ENCODE measurements around the gene TBC1D9. TPM values are rescaled to one million over a fixed set of nuclear protein-coding genes. Genes with fewer than 3 reads are reported as not detected.
"Not testable (repeated sequence)": the region's sequence is repeated elsewhere in the genome, so short reads cannot be mapped to it uniquely, and the experiment has no call there.

TBC1D9 gene
- polyA plus RNA-seq, 3 donors from 2014 or later = 0.21 to 1.1 (median 0.22) TPM

GRCh38 chr4:140774956-140775355 is 18.8 kb upstream of the TBC1D9 start:
- no peak overlapping the region for H3K4me3 Mint-ChIP-seq

GRCh38 chr4:140774510-140774909 is 18.3 kb upstream of the TBC1D9 start:
- peaks cover 0 to 5% (median 0%) of the 10 kb centered on the region in 6 donors for H3K9me3 Mint-ChIP-seq
- no peak for DNase-seq
- peaks cover 0 to 2% (median 0%) of the 10 kb centered on the region in 3 donors for H3K27me3 Mint-ChIP-seq (ENCODE audit: low read depth in 3 of 3)
- no peaks in the 10 kb centered on the region for H3K4me1 Mint-ChIP-seq
- H3K36me3 Mint-ChIP-seq = no peaks in the 10 kb centered on the region
- no peak overlapping the region for H3K27ac Mint-ChIP-seq
- H3K4me3 Mint-ChIP-seq = no peak overlapping the region

More at GRCh38 chr4:140774956-140775355, 18.8 kb upstream of the TBC1D9 start:
- DNase-seq = no peak
- H3K27ac Mint-ChIP-seq = no peak overlapping the region
- H3K4me1 Mint-ChIP-seq = no peaks in the 10 kb centered on the region
- H3K36me3 Mint-ChIP-seq = no peaks in the 10 kb centered on the region
- H3K9me3 Mint-ChIP-seq = peaks cover 0 to 5% (median 0%) of the 10 kb centered on the region in 6 donors
- peaks cover 0 to 2% (median 0%) of the 10 kb centered on the region in 3 donors for H3K27me3 Mint-ChIP-seq (ENCODE audit: low read depth in 3 of 3)

- DNase-seq = no peak
- H3K36me3 Mint-ChIP-seq = no peaks in the 10 kb centered on the region
- H3K4me1 Mint-ChIP-seq = no peaks in the 10 kb centered on the region
- peaks cover 0 to 1% (median 0%) of the 10 kb centered on the region in 6 donors for H3K9me3 Mint-ChIP-seq
- no peak overlapping the region for H3K4me3 Mint-ChIP-seq
- no peaks in the 10 kb centered on the region for H3K27me3 Mint-ChIP-seq (ENCODE audit: low read depth in 3 of 3)
- H3K27ac Mint-ChIP-seq = no peak overlapping the region
Observed at GRCh38 chr4:140769209-140769608, 13.0 kb upstream of the TBC1D9 start.

- H3K36me3 Mint-ChIP-seq = no peaks in the 10 kb centered on the region
- no peak overlapping the region for H3K27ac Mint-ChIP-seq
- H3K9me3 Mint-ChIP-seq = peaks cover 0 to 6% (median under 1%) of the 10 kb centered on the region in 6 donors
- no peaks in the 10 kb centered on the region for H3K4me1 Mint-ChIP-seq
- DNase-seq = no peak
- no peak overlapping the region for H3K4me3 Mint-ChIP-seq
- peaks cover 0 to 2% (median 0%) of the 10 kb centered on the region in 3 donors for H3K27me3 Mint-ChIP-seq (ENCODE audit: low read depth in 3 of 3)
Observed at GRCh38 chr4:140764785-140765392, 8.7 kb upstream of the TBC1D9 start.

DNA sequence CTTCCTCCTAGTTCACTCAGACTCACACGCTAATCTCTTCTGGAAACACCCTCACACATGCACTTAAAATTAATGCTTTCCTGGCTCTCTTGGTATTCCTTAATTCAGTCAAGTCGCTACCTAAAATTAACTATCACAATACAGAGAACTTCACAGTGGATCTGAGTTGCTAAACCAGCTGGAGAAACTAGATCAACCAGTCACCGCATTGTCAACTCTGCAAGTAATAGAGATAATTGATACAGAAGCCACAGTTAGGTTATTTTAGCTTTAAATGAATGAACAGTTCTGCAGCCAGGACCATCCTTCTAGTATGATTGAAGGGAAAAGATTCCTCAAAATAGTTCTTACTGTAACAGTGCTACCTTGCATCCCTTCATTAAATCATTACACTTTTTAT is 6.0 kb upstream of the TBC1D9 start:
- H3K27me3 Mint-ChIP-seq (ENCODE audit: low read depth in 3 of 3) = peaks cover 1 to 7% (median 6%) of the 10 kb centered on the region in 3 donors
- peaks cover 0 to 3% (median 0%) of the 10 kb centered on the region in 3 donors for H3K36me3 Mint-ChIP-seq
- H3K4me1 Mint-ChIP-seq = peaks cover 2 to 5% of the 10 kb centered on the region in 2 donors
- H3K4me3 Mint-ChIP-seq = no peak overlapping the region
- peaks cover 0 to 6% (median 3%) of the 10 kb centered on the region in 6 donors for H3K9me3 Mint-ChIP-seq
- no peak overlapping the region for H3K27ac Mint-ChIP-seq
- no peak for DNase-seq

- Mint-ChIP-seq H3K27ac (no peak overlapping the region), H3K27me3 (ENCODE audit: low read depth in 3 of 3) (peaks cover 10 to 18% (median 13%) of the 10 kb centered on the region in 3 donors), H3K4me1 (peaks cover 5 to 10% of the 10 kb centered on the region in 2 donors), H3K36me3 (peaks cover 0 to 3% (median 0%) of the 10 kb centered on the region in 3 donors), H3K9me3 (peaks cover 0 to 11% (median 3%) of the 10 kb centered on the region in 6 donors), H3K4me3 (peak overlapping the region in 2 of 5 donors; percentile 37 to 48)
- no peak for DNase-seq
Observed at GRCh38 chr4:140757232-140757630, 1.0 kb upstream of the TBC1D9 start.

GRCh38 chr4:140755774-140756318 is 339 bp downstream of the TBC1D9 start:
- Mint-ChIP-seq H3K27ac (no peak overlapping the region), H3K4me1 (peaks cover 5 to 10% of the 10 kb centered on the region in 2 donors), H3K36me3 (peaks cover 0 to 3% (median 0%) of the 10 kb centered on the region in 3 donors), H3K4me3 (peak overlapping the region in 3 of 5 donors; percentile 27 to 54 (median 29)), H3K9me3 (peaks cover 0 to 5% (median 2%) of the 10 kb centered on the region in 6 donors), H3K27me3 (ENCODE audit: low read depth in 3 of 3) (peaks cover 10 to 18% (median 13%) of the 10 kb centered on the region in 3 donors)
- DNase-seq = peak in 1 of 3 donors; percentile 4

- no peak for DNase-seq
- Mint-ChIP-seq H3K36me3 (peaks cover 0 to 3% (median 0%) of the 10 kb centered on the region in 3 donors), H3K9me3 (peaks cover 0 to 5% (median 2%) of the 10 kb centered on the region in 6 donors), H3K27ac (no peak overlapping the region), H3K4me1 (peaks cover 5 to 10% of the 10 kb centered on the region in 2 donors), H3K4me3 (peak overlapping the region; percentile 8 to 54 (median 27)), H3K27me3 (ENCODE audit: low read depth in 3 of 3) (peaks cover 10 to 17% (median 13%) of the 10 kb centered on the region in 3 donors)
Observed at GRCh38 chr4:140754918-140755773, 1.0 kb downstream of the TBC1D9 start.

DNA sequence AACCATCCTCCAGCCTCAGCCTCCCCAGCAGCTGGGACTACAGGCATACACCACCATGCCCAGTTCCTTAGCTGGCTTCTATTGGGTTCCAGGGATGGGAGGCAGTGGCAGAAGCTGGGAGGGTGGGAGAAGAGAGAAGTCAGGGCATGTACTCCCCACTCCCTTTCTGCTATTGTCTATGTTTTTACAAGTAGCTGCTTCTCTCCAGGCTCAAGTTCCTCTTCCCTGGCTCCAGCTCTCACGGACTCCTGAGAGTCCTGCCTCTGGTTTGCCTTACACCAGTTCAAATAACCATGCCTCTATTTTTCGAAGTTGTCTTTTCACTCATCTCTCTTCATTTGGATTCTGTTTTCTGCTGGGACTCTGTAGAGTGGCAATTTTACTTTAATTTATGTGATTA is 2.9 kb downstream of the TBC1D9 start:
- no peak for DNase-seq
- Mint-ChIP-seq H3K36me3 (peaks cover 0 to 3% (median 0%) of the 10 kb centered on the region in 3 donors), H3K9me3 (peaks cover 0 to 5% (median under 1%) of the 10 kb centered on the region in 6 donors), H3K27ac (no peak overlapping the region), H3K4me1 (peaks cover 5 to 10% of the 10 kb centered on the region in 2 donors), H3K27me3 (ENCODE audit: low read depth in 3 of 3) (peaks cover 11 to 15% (median 11%) of the 10 kb centered on the region in 3 donors), H3K4me3 (no peak overlapping the region)

- Mint-ChIP-seq H3K27me3 (ENCODE audit: low read depth in 3 of 3) (peaks cover 6 to 13% (median 11%) of the 10 kb centered on the region in 3 donors), H3K4me1 (peaks cover 1 to 8% of the 10 kb centered on the region in 2 donors), H3K27ac (no peak overlapping the region), H3K36me3 (peaks cover 0 to under 1% (median 0%) of the 10 kb centered on the region in 3 donors), H3K4me3 (no peak overlapping the region), H3K9me3 (peaks cover 0 to 5% (median 0%) of the 10 kb centered on the region in 6 donors)
- DNase-seq = no peak
Observed at GRCh38 chr4:140752291-140753068, 3.7 kb downstream of the TBC1D9 start.

- peaks cover 6% of the 10 kb centered on the region in 3 donors for H3K27me3 Mint-ChIP-seq (ENCODE audit: low read depth in 3 of 3)
- H3K9me3 Mint-ChIP-seq = peaks cover 0 to 5% (median 0%) of the 10 kb centered on the region in 6 donors
- H3K27ac Mint-ChIP-seq = no peak overlapping the region
- peaks cover 0 to 5% of the 10 kb centered on the region in 2 donors for H3K4me1 Mint-ChIP-seq
- DNase-seq = no peak
- no peak overlapping the region for H3K4me3 Mint-ChIP-seq
- no peaks in the 10 kb centered on the region for H3K36me3 Mint-ChIP-seq
Observed at GRCh38 chr4:140750470-140750869, 5.7 kb downstream of the TBC1D9 start.

DNA sequence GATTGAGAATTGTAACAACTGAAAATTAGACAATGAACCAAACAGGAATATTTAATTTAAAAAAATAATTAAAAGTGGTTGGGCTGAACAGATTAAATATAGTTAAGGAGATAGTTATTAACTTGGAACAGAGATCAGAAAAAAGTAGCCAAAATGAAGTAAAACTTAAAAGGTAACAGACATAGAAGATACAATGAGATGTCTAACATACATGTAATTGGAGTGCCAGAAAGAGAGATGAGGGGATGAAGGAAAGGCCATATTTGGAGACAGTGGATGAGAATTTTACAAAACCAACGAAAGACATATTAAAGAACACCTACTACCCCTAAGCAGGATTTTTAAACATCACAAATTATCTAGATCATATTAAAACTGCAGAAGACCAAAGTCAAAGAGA is 8.0 kb downstream of the TBC1D9 start:
- H3K27ac Mint-ChIP-seq = no peak overlapping the region
- no peaks in the 10 kb centered on the region for H3K9me3 Mint-ChIP-seq
- H3K27me3 Mint-ChIP-seq (ENCODE audit: low read depth in 3 of 3) = peaks cover 2 to 3% (median 3%) of the 10 kb centered on the region in 3 donors
- no peaks in the 10 kb centered on the region for H3K4me1 Mint-ChIP-seq
- no peaks in the 10 kb centered on the region for H3K36me3 Mint-ChIP-seq
- H3K4me3 Mint-ChIP-seq = no peak overlapping the region
- DNase-seq = no peak

- H3K4me1 Mint-ChIP-seq, H3K36me3 Mint-ChIP-seq, H3K9me3 Mint-ChIP-seq: not testable (repeated sequence)
Observed at GRCh38 chr4:140746546-140746945, 9.6 kb downstream of the TBC1D9 start.

More at GRCh38 chr4:140746546-140746945, 9.6 kb downstream of the TBC1D9 start:
- not testable (repeated sequence) for H3K27me3 Mint-ChIP-seq (ENCODE audit: low read depth in 3 of 3); H3K4me3 Mint-ChIP-seq; DNase-seq; H3K27ac Mint-ChIP-seq

All from immature natural killer cell (primary cell).